H54 (cell line): Measurements from ENCODE around the gene ERCC8.
"Not testable (repeated sequence)": the region's sequence is repeated elsewhere in the genome, so short reads cannot be mapped to it uniquely, and the experiment has no call there.

Experiments used
- DNase-seq: peaks from one replicate; pipeline ENCODE4 v3.0.0; 2011; ENCODE audit warnings: low spot score, mixed read lengths; ENCODE audit not compliant: insufficient read length
- FAIRE-seq: peaks from 3 replicates; lab custom pipeline; 2011; peaks lifted over from hg19 to GRCh38; lab: Jason Lieb, UNC
- POLR2A ChIP-seq: IDR thresholded peaks from 2 replicates; pipeline ENCODE4 v1.6.1; 2011; ENCODE audit warnings: low read depth, mild to moderate bottlenecking, low read length

Gene ERCC8

DNA sequence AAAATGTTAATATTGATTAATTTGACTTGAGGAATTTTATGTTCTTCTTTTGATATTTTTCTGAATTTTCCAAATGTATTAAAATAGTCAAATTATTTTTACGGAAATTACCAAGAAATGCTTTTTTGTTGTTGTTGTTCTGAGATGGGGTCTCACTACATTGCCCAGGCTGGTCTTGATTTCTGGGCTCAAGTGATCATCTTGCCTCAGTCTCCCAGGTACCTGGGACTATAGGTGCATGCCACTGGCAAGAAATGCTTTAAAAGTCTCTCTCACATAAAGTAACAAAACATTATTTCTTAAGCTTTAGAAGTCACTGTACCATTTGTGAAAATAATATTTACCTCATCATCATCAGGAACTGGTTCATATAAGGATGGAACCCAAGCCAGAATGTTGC lies 57.8 kb downstream of the ERCC8 start:
- TF ChIP-seq POLR2A = no peak
- DNase-seq (no peak), FAIRE-seq (peak; percentile 71)

DNA sequence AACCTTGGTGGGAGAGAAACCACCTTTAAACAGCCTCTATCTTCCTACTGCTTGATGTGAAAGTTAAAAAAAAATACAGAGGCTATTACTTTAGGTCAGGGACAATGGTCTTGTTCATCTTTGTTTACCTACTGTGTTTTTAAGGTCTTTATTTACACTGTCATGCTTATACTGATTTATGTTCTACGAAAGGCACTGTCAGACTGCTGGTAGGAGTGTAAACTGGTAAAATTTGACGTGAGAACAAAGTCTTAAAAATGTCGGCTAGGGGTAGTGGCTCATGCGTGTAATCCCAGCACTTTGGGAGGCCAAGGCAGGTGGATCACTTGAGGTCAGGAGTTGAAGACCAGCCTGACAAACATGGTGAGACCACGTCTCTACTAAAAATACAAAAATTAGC lies 58.7 kb downstream of the ERCC8 start:
- TF ChIP-seq POLR2A = no peak
- FAIRE-seq (no peak), DNase-seq (no peak)

DNA sequence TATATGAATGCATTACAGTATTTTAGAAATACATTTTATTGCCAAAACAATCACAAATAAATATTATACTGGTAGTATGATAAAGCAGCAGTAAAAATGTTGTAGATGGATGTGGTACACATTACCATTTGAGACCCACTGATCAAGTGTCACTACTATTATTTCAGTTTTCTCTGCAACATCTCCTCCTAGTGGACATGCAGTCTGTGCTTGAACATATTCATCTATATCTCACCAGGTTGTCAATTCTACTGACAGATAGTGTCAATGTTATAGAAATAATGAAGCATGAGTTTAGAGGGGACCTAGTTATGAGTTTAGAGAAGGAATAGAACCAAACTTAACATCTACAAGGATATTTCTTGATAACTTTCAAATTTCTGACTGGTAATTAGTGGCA lies 61.6 kb downstream of the ERCC8 start:
- peak; percentile 5 for DNase-seq
- no peak for TF ChIP-seq POLR2A
- peak; percentile 90 for FAIRE-seq

DNA sequence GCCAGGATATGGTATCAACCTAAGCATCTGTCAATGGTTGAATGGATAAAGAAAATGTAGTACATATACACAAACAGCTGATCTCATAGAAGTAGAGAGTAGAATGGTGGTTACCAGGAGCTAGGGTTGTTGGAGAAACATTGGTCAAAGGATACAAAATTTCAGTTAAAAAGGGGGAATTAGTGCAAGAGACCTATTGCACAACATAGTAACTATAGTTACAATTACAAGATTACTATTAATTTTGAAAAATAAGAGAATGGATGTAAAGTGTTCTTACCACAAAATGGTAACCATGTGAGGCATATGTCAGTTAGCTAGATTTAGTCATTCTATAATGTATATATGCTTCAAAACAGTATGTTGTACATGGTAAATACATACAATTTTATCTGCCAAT lies 72.0 kb downstream of the ERCC8 start:
- FAIRE-seq (no peak), DNase-seq (no peak)
- TF ChIP-seq POLR2A = no peak

DNA sequence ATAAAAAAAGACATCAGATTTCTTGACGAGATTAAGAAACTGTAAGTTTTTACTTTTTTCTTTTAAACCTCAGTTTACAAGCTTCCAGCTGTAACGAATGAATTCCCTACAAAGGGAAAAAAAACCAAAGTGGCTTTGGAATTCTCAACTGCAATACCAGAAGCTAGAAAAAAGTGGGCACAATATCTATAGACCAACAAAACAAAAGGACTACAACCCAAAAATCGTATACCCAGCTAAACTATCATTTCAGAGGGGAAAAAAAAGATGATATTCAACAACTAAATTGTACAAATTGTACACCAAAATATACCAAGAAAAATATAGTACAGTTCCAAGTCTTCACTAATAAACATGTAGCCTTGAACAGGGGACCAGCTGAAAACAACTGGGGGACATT lies 74.0 kb downstream of the ERCC8 start:
- FAIRE-seq (no peak), DNase-seq (no peak)
- no peak for TF ChIP-seq POLR2A

DNA sequence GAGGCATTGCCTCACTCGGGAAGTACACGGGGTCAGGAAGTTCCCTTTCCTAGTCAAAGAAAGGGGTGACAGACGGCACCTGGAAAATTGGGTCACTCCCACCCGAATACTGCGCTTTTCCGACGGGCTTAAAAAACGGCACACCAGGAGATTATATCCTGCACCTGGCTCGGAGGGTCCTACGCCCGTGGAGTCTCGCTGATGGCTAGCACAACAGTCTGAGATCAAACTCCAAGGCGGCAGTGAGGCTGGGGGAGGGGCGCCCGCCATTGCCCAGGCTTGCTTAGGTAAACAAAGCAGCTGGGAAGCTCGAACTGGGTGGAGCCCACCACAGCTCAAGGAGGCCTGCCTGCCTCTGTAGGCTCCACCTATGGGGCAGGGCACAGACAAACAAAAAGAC lies 84.3 kb downstream of the ERCC8 start:
- not testable (repeated sequence) for FAIRE-seq, DNase-seq

- no peak for DNase-seq
- no peak for FAIRE-seq
- TF ChIP-seq POLR2A = no peak
Measured at GRCh38 chr5:60856066-60856465, 88.8 kb downstream of the ERCC8 start.

GRCh38 chr5:60852940-60853339 lies 91.9 kb downstream of the ERCC8 start:
- no peak for DNase-seq
- no peak for FAIRE-seq
- no peak for TF ChIP-seq POLR2A

DNA sequence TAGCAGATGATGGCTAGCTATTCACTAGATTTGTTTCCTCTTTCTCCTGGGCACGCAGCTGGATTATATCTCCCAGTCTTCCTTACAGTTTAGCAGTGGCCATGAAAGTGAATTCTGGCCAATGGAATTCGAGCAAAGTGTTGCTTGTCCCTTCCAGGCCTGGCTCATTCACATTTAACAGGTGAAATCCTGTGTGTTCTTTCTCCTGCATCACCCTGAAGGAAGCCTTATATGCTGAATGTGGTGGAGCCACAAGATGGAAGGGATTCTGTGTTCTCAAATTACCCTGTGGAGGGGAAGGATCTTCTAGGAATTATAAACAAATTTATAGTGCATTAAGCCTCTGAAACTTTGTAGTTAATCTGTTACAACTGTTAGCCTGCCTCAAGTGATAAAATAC lies 92.6 kb downstream of the ERCC8 start:
- FAIRE-seq = peak; percentile 11

GRCh38 chr5:60851626-60852025 lies 93.2 kb downstream of the ERCC8 start:
- FAIRE-seq (no peak), DNase-seq (no peak)

More for the DNA sequence above, 92.6 kb downstream of the ERCC8 start:
- no peak for TF ChIP-seq POLR2A
- no peak for DNase-seq

GRCh38 chr5:60846298-60846697 lies 98.6 kb downstream of the ERCC8 start:
- no peak for TF ChIP-seq POLR2A
- no peak for DNase-seq
- FAIRE-seq = no peak

More at GRCh38 chr5:60851626-60852025, 93.2 kb downstream of the ERCC8 start:
- TF ChIP-seq POLR2A = no peak

DNA sequence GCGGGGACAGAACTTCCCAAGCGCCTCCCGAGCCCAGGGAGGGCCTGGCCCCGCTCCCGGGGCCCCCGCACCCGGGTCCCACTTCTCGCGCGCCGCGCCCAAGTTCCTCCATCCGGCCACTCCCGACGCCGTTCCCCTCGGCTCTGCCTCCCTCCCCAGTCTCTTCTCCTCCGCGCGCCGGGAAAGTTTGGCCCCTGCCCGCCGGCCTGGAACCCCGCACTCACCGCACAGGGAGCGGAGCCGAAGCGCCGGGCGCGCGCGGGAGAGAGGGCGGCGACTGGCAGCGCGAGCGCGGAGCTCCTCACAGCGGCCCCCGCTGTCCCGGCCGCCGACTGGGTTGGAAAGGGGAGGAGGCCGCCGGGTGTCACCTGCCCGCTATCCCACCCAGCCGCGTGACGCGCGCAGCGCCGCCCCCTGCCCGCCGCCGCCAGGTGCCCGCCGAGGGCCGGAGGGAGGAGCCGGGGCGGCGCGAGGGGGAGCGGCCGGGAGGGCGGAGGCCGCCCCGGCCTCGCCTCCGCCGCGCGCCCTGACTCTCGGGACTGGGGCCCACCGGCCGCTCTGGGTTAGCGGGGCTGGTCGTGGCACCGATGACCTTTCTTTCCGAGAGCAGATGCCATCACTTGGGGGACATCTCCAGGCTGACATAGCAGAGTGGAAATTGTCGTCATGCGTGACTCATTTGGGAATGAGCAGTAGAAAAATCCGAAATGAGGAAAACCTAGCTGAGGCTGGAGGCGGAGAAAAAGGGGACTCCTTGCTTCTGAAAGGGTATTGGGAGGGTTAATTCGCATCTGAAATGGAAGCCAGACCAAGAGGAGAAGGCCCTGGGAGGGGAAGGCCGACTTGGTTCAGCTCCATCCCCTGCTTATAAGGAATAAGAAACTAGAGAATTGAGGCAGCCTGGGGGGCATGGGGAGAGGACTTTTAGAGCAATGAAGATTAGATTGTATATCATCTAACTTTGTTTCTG lies 100.6 kb downstream of the ERCC8 start, which contains the start of gene ELOVL7:
ELOVL7 (minus strand) TSS at position 334 of the 970 bp plus-strand sequence. CDS start 56,872 bp downstream, outside the sequence.
- DNase-seq = peak; percentile 45
- TF ChIP-seq POLR2A = no peak
- FAIRE-seq = no peak

GRCh38 chr5:60843386-60843935 lies 101.4 kb downstream of the ERCC8 start:
- FAIRE-seq (no peak), DNase-seq (peak; percentile 36)
- no peak for TF ChIP-seq POLR2A

- no peak for TF ChIP-seq POLR2A
- FAIRE-seq = no peak
- no peak for DNase-seq
Measured at GRCh38 chr5:60842871-60843385, 101.9 kb downstream of the ERCC8 start.
